Left ventricle myocardium inferior (tissue), 1 donor: Measurements from ENCODE around the gene SLC25A45. TPM values are rescaled to one million over a fixed set of nuclear protein-coding genes. Genes with fewer than 3 reads are reported as not detected.

Experiments
- DNase-seq: peaks from one replicate; pipeline ENCODE4 v3.0.0-alpha.2; 2020
- H3K27ac ChIP-seq: fragments of 200-600 bp; replicated peaks from 2 replicates; pipeline ENCODE4 v1.8.0; 2021
- H3K27me3 ChIP-seq: fragments of 200-600 bp; 2 replicates; pipeline ENCODE4 v1.8.0; 2021; ENCODE audit warnings: low read depth
- H3K36me3 ChIP-seq: fragments of 200-600 bp; 2 replicates; pipeline ENCODE4 v1.8.0; 2021
- H3K4me1 ChIP-seq: fragments of 200-600 bp; 2 replicates; pipeline ENCODE4 v1.8.0; 2021
- H3K4me3 ChIP-seq: fragments of 200-600 bp; 2 replicates; pipeline ENCODE4 v1.8.0; 2021; ENCODE audit warnings: mild to moderate bottlenecking, moderate library complexity
- H3K9me3 ChIP-seq: fragments of 200-600 bp; replicated peaks from 2 replicates; pipeline ENCODE4 v1.8.0; 2021
- CTCF ChIP-seq: fragments of 200-600 bp; IDR thresholded peaks from 2 replicates; pipeline ENCODE4 v1.8.0; 2021; ENCODE audit warnings: antibody characterized with exemption, mild to moderate bottlenecking, borderline replicate concordance
- intact Hi-C: fragments of 100-400 bp; cut with micrococcal nuclease; formaldehyde crosslinking; loops from one replicate; pipeline ENCODE4 v1.11.0; 2022
- total RNA-seq: library from RNA; stranded (reverse); fragmentation: NEBNext Ultra II Directional; extraction: Animal tissue kit (Norgen Biotek cat#: 25700); gene quantifications from one replicate; pipeline ENCODE4 v1.2.1, GENCODE V29; 2021
- donor health status: DM: no; HTN: yes; CAD: no; lungs with severe emphysema.

Gene SLC25A45
- total RNA-seq, 1 donor from 2014 or later, result 5.0 TPM

GRCh38 chr11:65378928-65379638 lies 3.4 kb downstream of the SLC25A45 start:
- TF ChIP-seq CTCF, result no peak
- Histone ChIP-seq H3K9me3 (no peaks in the 10 kb centered on the region), H3K4me1 (peaks cover 47% of the 10 kb centered on the region), H3K36me3 (no peaks in the 10 kb centered on the region), H3K4me3 (no peak overlapping the region), H3K27ac (no peak overlapping the region), H3K27me3 (no peaks in the 10 kb centered on the region)
- intact Hi-C loops, result no loop called here
- DNase-seq, result no peak

- H3K36me3 ChIP-seq, result no peaks in the 10 kb centered on the region
- H3K27me3 ChIP-seq, result no peaks in the 10 kb centered on the region
- H3K4me3 ChIP-seq, result no peak overlapping the region
- peaks cover 40% of the 10 kb centered on the region for H3K4me1 ChIP-seq
- H3K27ac ChIP-seq, result no peak overlapping the region
- H3K9me3 ChIP-seq, result no peaks in the 10 kb centered on the region
- intact Hi-C loops, result no loop called here
- DNase-seq, result no peak
- TF ChIP-seq CTCF, result no peak
Measured at GRCh38 chr11:65378208-65378927, 4.1 kb downstream of the SLC25A45 start.

GRCh38 chr11:65377777-65378176 lies 4.7 kb downstream of the SLC25A45 start:
- Histone ChIP-seq H3K36me3 (no peaks in the 10 kb centered on the region), H3K9me3 (no peaks in the 10 kb centered on the region), H3K4me1 (peaks cover 34% of the 10 kb centered on the region), H3K27me3 (no peaks in the 10 kb centered on the region), H3K4me3 (no peak overlapping the region), H3K27ac (no peak overlapping the region)
- intact Hi-C loops, result no loop called here
- TF ChIP-seq CTCF, result no peak
- DNase-seq, result no peak

GRCh38 chr11:65377036-65377435 lies 5.4 kb downstream of the SLC25A45 start:
- DNase-seq, result no peak
- Histone ChIP-seq H3K27me3 (no peaks in the 10 kb centered on the region), H3K9me3 (no peaks in the 10 kb centered on the region), H3K36me3 (no peaks in the 10 kb centered on the region), H3K27ac (no peak overlapping the region), H3K4me3 (no peak overlapping the region), H3K4me1 (peaks cover 33% of the 10 kb centered on the region)
- no peak for TF ChIP-seq CTCF
- intact Hi-C loops, result no loop called here

GRCh38 chr11:65376138-65376713 lies 6.2 kb downstream of the SLC25A45 start:
- Histone ChIP-seq H3K9me3 (no peaks in the 10 kb centered on the region), H3K4me1 (peaks cover 33% of the 10 kb centered on the region), H3K4me3 (no peak overlapping the region), H3K27me3 (no peaks in the 10 kb centered on the region), H3K27ac (no peak overlapping the region), H3K36me3 (no peaks in the 10 kb centered on the region)
- DNase-seq, result no peak
- no peak for TF ChIP-seq CTCF
- intact Hi-C loops, result no loop called here
